PC-3 (cell line): Measurements from ENCODE around the gene PLOD2. TPM values are rescaled to one million over a fixed set of nuclear protein-coding genes. Genes with fewer than 3 reads are reported as not detected.
A peak's percentile ranks its signal among the peaks of the same experiment; 100 is the strongest.

ENCODE experiments used
- ATAC-seq: fragments of 200-7000 bp; cut with Tn5 transposase; 2 replicates; pipeline ENCODE4 v1.9.1; 2020; ENCODE audit warnings: mild to moderate bottlenecking, moderate library complexity
- BruUV-seq: library from RNA; stranded (reverse); fragments of 400-500 nt; replicated peaks from 2 replicates; lab custom pipeline; 2021; lab: Mats Ljungman, UMichigan
- CTCF ChIA-PET: fragments of 300-600 bp; sonication (Branson Sonifier 250); formaldehyde crosslinking; loops from one replicate; lab custom pipeline; 2022; ENCODE audit warnings: antibody characterized with exemption; lab: Charles Lee
- POLR2A ChIA-PET: fragments of 300-600 bp; sonication (Branson Sonifier 250); formaldehyde crosslinking; loops from one replicate; lab custom pipeline; 2022; ENCODE audit warnings: antibody characterized with exemption; ENCODE audit not compliant: unreplicated experiment; lab: Charles Lee
- DNase-seq: peaks from one replicate; pipeline ENCODE4 v3.0.0-alpha.2; 2015
- H2AFZ ChIP-seq: fragments of 300-600 bp; sonication (generic); 2 replicates; pipeline ENCODE4 v1.6.0; 2016; ENCODE audit warnings: antibody characterized with exemption, low read length
- H3F3A ChIP-seq: fragments of 300-600 bp; sonication (generic); one replicate; pipeline ENCODE4 v1.6.0; 2017; ENCODE audit warnings: antibody characterized with exemption, low read length, control low read depth, mild to moderate bottlenecking; ENCODE audit not compliant: unreplicated experiment
- H3K27ac ChIP-seq: fragments of 300-600 bp; sonication (generic); 2 replicates; pipeline ENCODE4 v1.5.1; 2016; ENCODE audit warnings: mild to moderate bottlenecking, low read length
- H3K27me3 ChIP-seq: fragments of 300-600 bp; sonication (generic); 2 replicates; pipeline ENCODE4 v1.6.1; 2016; ENCODE audit warnings: low read length, mixed read lengths
- H3K36me3 ChIP-seq: fragments of 300-600 bp; sonication (generic); 2 replicates; pipeline ENCODE4 v1.6.1; 2016; ENCODE audit warnings: low read depth, mixed run types, low read length, mixed read lengths
- H3K4me1 ChIP-seq: fragments of 300-600 bp; sonication (generic); 2 replicates; pipeline ENCODE4 v1.5.1; 2016; ENCODE audit warnings: low read length; ENCODE audit not compliant: insufficient read depth
- H3K4me2 ChIP-seq: fragments of 300-600 bp; sonication (generic); 2 replicates; pipeline ENCODE4 v1.6.0; 2016; ENCODE audit warnings: low read length
- H3K4me3 ChIP-seq: fragments of 300-600 bp; sonication (generic); 2 replicates; pipeline ENCODE4 v1.5.1; 2016; ENCODE audit warnings: mild to moderate bottlenecking, low read length, mixed read lengths
- H3K79me2 ChIP-seq: fragments of 300-600 bp; sonication (generic); 2 replicates; pipeline ENCODE4 v1.6.1; 2017; ENCODE audit warnings: low read length, mixed read lengths
- H3K9ac ChIP-seq: fragments of 300-600 bp; sonication (generic); 2 replicates; pipeline ENCODE4 v1.6.0; 2016; ENCODE audit warnings: mild to moderate bottlenecking, low read length
- H3K9me2 ChIP-seq: fragments of 300-600 bp; sonication (generic); replicated peaks from 2 replicates; pipeline ENCODE4 v1.6.1; 2016; ENCODE audit warnings: mixed run types, low read length, mixed read lengths
- H3K9me3 ChIP-seq: fragments of 300-600 bp; sonication (generic); 2 replicates; pipeline ENCODE4 v1.6.1; 2016; ENCODE audit warnings: low read length, mixed read lengths
- H4K20me1 ChIP-seq: fragments of 300-600 bp; sonication (generic); 2 replicates; pipeline ENCODE4 v1.6.1; 2016; ENCODE audit warnings: low read length, mixed read lengths
- EZH2 ChIP-seq: fragments of 300-600 bp; sonication (generic); IDR thresholded peaks from one replicate; pipeline ENCODE4 v1.6.1; 2017; ENCODE audit warnings: antibody characterized with exemption, mild to moderate bottlenecking, low read length; ENCODE audit not compliant: unreplicated experiment
- EZH2phosphoT487 ChIP-seq: fragments of 300-600 bp; sonication (generic); IDR thresholded peaks from 2 replicates; pipeline ENCODE4 v1.6.1; 2018; ENCODE audit warnings: mild to moderate bottlenecking, antibody characterized with exemption, low read length, borderline replicate concordance
- intact Hi-C: fragments of 100-400 bp; cut with micrococcal nuclease; formaldehyde crosslinking; loops from 2 replicates; pipeline ENCODE4 v1.9.0; 2023
- total RNA-seq: library from RNA; depleted of rRNA; stranded (reverse); fragments of >200 nt; gene quantifications from 2 replicates; pipeline ENCODE4 v1.2.3, GENCODE V29; 2014
- TF ChIP-seq, protein P1 (sequence below): fragments of 300-600 bp; sonication (generic); conservative IDR thresholded peaks from 2 replicates; pipeline ENCODE4 v1.5.1; 2017; ENCODE audit warnings: antibody characterized with exemption, low read depth, mild to moderate bottlenecking, low read length

The PLOD2 gene
- total RNA-seq, 1 experiment from 2014 or later = 76.1 TPM

GRCh38 chr3:146184241-146185015 is 23.4 kb upstream of the PLOD2 start:
- intact Hi-C loops = no loop called here
- CTCF ChIA-PET = interaction anchor here (1.1 kb wide), 1 partner anchor 19 kb away, joined by 3 read pairs; no protein-coding TSS in a partner anchor

DNA sequence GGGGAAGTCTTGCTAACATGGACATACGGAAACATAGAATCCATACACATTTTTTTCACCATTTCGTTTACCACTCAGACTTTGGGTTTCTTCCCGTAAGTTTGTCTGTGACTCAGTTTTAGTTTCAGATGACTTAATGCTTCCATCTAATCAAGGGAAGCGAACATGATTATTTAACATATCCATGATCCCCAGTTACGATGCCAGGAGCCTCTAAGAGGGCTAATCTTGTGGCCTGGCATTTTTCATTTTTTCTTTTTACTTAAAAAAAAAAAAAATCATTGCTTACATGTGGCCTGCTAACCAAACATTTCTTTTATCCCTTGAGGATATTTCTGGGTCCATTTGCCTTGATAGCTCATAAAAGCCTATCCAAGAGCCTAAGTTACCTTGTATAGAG is 20.2 kb upstream of the PLOD2 start:
- BruUV-seq = no TSS peak
- intact Hi-C loops = no loop called here

More at GRCh38 chr3:146184241-146185015, 23.4 kb upstream of the PLOD2 start:
- TF ChIP-seq EZH2phosphoT487 = no peak
- no peak for TF ChIP-seq EZH2
- POLR2A ChIA-PET = no interaction called here
- Histone ChIP-seq H3K36me3 (no peaks in the 10 kb centered on the region), H3K4me1 (peaks cover 28% of the 10 kb centered on the region), H3K27me3 (no peaks in the 10 kb centered on the region), H3K9me2 (no peaks in the 10 kb centered on the region), H2AFZ (no peak overlapping the region), H3K9ac (no peak overlapping the region), H3K27ac (no peak overlapping the region), H4K20me1 (no peaks in the 10 kb centered on the region), H3K4me3 (no peak overlapping the region), H3K79me2 (no peaks in the 10 kb centered on the region), H3K4me2 (peak overlapping the region; percentile 18), H3K9me3 (no peaks in the 10 kb centered on the region), H3F3A (no peaks in the 10 kb centered on the region)
- peak; percentile 55 for ATAC-seq
- peak; percentile 94 for DNase-seq
- BruUV-seq = no TSS peak

DNA sequence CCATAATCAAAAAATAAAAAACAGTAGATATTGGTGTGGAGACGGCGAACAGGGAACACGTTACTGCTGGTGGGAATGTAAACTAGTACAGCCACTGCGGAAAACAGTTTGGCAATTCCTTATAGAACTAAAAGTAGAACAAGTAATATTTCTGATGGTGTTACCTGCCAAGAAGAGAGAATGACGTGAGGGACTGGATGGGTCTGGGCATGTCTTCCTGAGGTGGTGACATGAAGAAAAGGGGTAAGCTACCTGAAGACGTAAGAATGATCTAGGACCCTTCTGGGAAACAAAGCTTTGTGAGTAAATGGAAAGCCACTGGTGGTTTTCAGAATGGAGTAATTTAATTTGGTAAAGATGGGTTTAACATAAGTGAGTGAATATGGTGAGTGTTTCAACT is 19.4 kb upstream of the PLOD2 start:
- Histone ChIP-seq H3K79me2 (no peaks in the 10 kb centered on the region), H2AFZ (no peak overlapping the region), H3K9ac (no peak overlapping the region), H3K36me3 (no peaks in the 10 kb centered on the region), H3K4me2 (no peak overlapping the region), H3F3A (no peaks in the 10 kb centered on the region), H3K9me3 (no peaks in the 10 kb centered on the region), H4K20me1 (no peaks in the 10 kb centered on the region), H3K9me2 (no peaks in the 10 kb centered on the region), H3K4me1 (peaks cover 22% of the 10 kb centered on the region), H3K4me3 (no peak overlapping the region), H3K27ac (no peak overlapping the region), H3K27me3 (no peaks in the 10 kb centered on the region)
- ChIA-PET CTCF (no interaction called here), POLR2A (no interaction called here)
- no TSS peak for BruUV-seq
- ATAC-seq (no peak), DNase-seq (no peak)
- intact Hi-C loops = no loop called here
- TF ChIP-seq EZH2phosphoT487 (no peak), EZH2 (no peak)
- TF ChIP-seq, protein P1, sequence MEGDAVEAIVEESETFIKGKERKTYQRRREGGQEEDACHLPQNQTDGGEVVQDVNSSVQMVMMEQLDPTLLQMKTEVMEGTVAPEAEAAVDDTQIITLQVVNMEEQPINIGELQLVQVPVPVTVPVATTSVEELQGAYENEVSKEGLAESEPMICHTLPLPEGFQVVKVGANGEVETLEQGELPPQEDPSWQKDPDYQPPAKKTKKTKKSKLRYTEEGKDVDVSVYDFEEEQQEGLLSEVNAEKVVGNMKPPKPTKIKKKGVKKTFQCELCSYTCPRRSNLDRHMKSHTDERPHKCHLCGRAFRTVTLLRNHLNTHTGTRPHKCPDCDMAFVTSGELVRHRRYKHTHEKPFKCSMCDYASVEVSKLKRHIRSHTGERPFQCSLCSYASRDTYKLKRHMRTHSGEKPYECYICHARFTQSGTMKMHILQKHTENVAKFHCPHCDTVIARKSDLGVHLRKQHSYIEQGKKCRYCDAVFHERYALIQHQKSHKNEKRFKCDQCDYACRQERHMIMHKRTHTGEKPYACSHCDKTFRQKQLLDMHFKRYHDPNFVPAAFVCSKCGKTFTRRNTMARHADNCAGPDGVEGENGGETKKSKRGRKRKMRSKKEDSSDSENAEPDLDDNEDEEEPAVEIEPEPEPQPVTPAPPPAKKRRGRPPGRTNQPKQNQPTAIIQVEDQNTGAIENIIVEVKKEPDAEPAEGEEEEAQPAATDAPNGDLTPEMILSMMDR = no peak

More for the DNA sequence above, 20.2 kb upstream of the PLOD2 start:
- Histone ChIP-seq H3F3A (no peaks in the 10 kb centered on the region), H3K27ac (no peak overlapping the region), H3K9ac (no peak overlapping the region), H3K9me3 (no peaks in the 10 kb centered on the region), H3K4me3 (no peak overlapping the region), H3K27me3 (no peaks in the 10 kb centered on the region), H3K36me3 (no peaks in the 10 kb centered on the region), H3K9me2 (no peaks in the 10 kb centered on the region), H2AFZ (no peak overlapping the region), H3K4me1 (peaks cover 31% of the 10 kb centered on the region), H3K4me2 (no peak overlapping the region), H3K79me2 (no peaks in the 10 kb centered on the region), H4K20me1 (no peaks in the 10 kb centered on the region)
- TF ChIP-seq EZH2phosphoT487 (no peak), EZH2 (no peak)
- TF ChIP-seq, protein P1 = no peak
- ChIA-PET CTCF (no interaction called here), POLR2A (no interaction called here)
- ATAC-seq (no peak), DNase-seq (no peak)
